ENCODE measurements around the gene IFT43. TPM values are rescaled to one million over a fixed set of nuclear protein-coding genes. Genes with fewer than 3 reads are reported as not detected.

Gene IFT43
- total RNA-seq, 1 experiment from 2014 or later, result 20.0 TPM

DNA sequence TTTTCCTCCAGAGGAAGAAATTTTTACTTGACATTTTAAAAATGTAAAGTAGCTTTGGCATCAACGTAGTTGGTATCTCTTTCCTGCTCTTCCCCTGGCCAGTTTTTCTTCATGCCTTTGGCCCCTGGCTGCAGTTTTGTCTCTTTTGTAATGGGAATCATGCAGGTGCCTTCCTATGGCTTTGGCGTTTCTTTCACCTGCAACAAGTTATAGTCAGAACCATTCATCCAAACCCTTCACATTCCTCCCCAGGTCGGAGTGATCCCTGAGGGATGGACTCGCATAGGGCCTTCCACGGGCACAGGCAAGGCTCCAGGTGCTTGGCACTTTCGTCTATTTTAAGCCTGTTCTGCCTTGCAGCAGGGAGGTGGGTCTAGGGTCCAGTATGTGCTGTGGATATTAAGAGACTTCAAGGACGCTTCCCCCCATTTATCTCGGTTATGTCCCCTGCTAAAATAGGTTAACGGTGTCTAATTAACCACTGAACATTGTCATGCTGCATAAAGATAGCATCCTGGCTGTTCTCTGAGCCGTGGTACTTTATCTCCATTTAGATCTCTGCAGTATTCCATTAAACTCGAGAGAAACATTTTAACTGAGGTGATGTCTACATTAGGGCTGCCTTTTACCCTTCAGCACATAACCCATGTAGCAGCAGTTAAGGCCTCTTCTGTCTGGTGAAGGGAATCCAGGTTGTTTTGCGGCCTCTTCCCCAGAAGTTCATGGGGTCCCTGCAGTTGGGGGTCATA lies 66.3 kb downstream of the IFT43 start:
- no peaks in the 10 kb centered on the region for H3K4me1 ChIP-seq (ENCODE audit: control insufficient read depth, insufficient read depth, low read length)
- no peaks in the 10 kb centered on the region for H3K36me3 ChIP-seq (ENCODE audit: control insufficient read depth, insufficient read depth, low read length)
- no peaks in the 10 kb centered on the region for H3K9me3 ChIP-seq (ENCODE audit: control insufficient read depth, insufficient read depth, low read depth, low read length)
- H3K27ac ChIP-seq (ENCODE audit: low read length), result no peak overlapping the region
- H3K27me3 ChIP-seq (ENCODE audit: control insufficient read depth, insufficient read depth, low read length), result no peaks in the 10 kb centered on the region
- ATAC-seq, result no peak
- intact Hi-C loops (cut with micrococcal nuclease; ENCODE audit: unreplicated experiment), result loop anchor here (5.0 to 10.0 kb wide), 3 partner anchors 303 to 595 kb away; no protein-coding TSS in a partner anchor
- no peak overlapping the region for H3K4me3 ChIP-seq (ENCODE audit: low read depth in 2 of 2, low read length in 2 of 2)
- ChIA-PET POLR2A (no interaction called here), CTCF (interaction anchor here (1.0 to 1.4 kb wide), 2 partner anchors 159 to 301 kb away, joined by 3 to 7 read pairs; no protein-coding TSS in a partner anchor)
- BruUV-seq (replicated peaks), result no TSS peak
- TF ChIP-seq, protein P1, sequence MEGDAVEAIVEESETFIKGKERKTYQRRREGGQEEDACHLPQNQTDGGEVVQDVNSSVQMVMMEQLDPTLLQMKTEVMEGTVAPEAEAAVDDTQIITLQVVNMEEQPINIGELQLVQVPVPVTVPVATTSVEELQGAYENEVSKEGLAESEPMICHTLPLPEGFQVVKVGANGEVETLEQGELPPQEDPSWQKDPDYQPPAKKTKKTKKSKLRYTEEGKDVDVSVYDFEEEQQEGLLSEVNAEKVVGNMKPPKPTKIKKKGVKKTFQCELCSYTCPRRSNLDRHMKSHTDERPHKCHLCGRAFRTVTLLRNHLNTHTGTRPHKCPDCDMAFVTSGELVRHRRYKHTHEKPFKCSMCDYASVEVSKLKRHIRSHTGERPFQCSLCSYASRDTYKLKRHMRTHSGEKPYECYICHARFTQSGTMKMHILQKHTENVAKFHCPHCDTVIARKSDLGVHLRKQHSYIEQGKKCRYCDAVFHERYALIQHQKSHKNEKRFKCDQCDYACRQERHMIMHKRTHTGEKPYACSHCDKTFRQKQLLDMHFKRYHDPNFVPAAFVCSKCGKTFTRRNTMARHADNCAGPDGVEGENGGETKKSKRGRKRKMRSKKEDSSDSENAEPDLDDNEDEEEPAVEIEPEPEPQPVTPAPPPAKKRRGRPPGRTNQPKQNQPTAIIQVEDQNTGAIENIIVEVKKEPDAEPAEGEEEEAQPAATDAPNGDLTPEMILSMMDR (IDR thresholded peaks at IDR 0.05), result no peak
- no peak for TF ChIP-seq POLR2AphosphoS5 (IDR thresholded peaks at IDR 0.05; ENCODE audit: low read depth, low read length)
- TF ChIP-seq, protein P2, sequence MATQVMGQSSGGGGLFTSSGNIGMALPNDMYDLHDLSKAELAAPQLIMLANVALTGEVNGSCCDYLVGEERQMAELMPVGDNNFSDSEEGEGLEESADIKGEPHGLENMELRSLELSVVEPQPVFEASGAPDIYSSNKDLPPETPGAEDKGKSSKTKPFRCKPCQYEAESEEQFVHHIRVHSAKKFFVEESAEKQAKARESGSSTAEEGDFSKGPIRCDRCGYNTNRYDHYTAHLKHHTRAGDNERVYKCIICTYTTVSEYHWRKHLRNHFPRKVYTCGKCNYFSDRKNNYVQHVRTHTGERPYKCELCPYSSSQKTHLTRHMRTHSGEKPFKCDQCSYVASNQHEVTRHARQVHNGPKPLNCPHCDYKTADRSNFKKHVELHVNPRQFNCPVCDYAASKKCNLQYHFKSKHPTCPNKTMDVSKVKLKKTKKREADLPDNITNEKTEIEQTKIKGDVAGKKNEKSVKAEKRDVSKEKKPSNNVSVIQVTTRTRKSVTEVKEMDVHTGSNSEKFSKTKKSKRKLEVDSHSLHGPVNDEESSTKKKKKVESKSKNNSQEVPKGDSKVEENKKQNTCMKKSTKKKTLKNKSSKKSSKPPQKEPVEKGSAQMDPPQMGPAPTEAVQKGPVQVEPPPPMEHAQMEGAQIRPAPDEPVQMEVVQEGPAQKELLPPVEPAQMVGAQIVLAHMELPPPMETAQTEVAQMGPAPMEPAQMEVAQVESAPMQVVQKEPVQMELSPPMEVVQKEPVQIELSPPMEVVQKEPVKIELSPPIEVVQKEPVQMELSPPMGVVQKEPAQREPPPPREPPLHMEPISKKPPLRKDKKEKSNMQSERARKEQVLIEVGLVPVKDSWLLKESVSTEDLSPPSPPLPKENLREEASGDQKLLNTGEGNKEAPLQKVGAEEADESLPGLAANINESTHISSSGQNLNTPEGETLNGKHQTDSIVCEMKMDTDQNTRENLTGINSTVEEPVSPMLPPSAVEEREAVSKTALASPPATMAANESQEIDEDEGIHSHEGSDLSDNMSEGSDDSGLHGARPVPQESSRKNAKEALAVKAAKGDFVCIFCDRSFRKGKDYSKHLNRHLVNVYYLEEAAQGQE (IDR thresholded peaks at IDR 0.05; ENCODE audit: insufficient read depth in 1 of 2, low read depth in 2 of 2, low read length in 1 of 2), result no peak
- no peak for TF ChIP-seq SIN3A (IDR thresholded peaks at IDR 0.05; ENCODE audit: borderline replicate concordance, insufficient read depth, low read depth, low read length)
- no peak for TF ChIP-seq TCF7L2 (IDR thresholded peaks at IDR 0.05; ENCODE audit: low read depth, low read length)
- no peak for DNase-seq (ENCODE audit: low read depth, low spot score)
- in situ Hi-C loops (cut with HindIII; ENCODE audit: low pct_unique_long_range_greater_than_20kb, low sequenced_read_pairs), result no loop called here

DNA sequence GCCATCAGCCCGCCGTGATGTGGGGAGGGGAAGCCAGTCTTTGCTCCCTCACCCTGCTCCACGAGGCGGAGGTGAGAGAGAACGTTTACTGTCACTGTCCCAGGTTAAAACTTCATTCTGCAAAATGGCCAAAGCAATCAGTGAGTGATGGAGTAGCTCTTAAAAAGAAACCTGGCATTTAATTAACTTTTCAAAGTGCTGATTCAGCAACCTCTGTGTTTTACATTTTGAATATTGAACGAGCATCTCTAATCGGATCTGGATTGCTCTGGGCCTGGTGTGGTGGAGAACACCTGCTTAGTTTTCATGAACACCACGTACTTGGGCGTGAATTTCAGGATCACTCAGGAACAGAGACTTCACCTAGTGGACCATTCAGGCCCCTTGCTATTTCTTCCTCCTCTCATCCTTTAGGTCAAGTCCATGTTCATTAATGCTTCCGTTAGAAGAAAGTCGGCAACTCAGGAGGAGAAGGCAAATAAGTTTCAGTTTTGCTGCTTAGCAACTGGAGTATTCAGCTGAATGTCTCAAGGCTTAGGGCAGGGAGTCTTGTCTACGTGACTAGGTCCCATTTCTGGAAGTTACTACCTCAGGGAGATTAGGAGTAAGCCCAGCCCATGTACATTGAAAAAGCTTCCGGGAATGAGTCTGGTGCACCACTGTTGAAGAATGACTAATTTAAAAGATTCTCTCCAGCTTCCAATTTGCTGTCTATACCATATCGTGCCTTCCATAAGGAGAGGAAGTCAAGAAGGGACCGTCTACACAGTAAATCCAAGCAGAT lies 68.2 kb downstream of the IFT43 start:
- Histone ChIP-seq H3K27me3 (ENCODE audit: control insufficient read depth, insufficient read depth, low read length) (no peaks in the 10 kb centered on the region), H3K36me3 (ENCODE audit: control insufficient read depth, insufficient read depth, low read length) (no peaks in the 10 kb centered on the region), H3K4me1 (ENCODE audit: control insufficient read depth, insufficient read depth, low read length) (no peaks in the 10 kb centered on the region), H3K27ac (ENCODE audit: low read length) (no peak overlapping the region), H3K9me3 (ENCODE audit: control insufficient read depth, insufficient read depth, low read depth, low read length) (no peaks in the 10 kb centered on the region), H3K4me3 (ENCODE audit: low read depth in 2 of 2, low read length in 2 of 2) (no peak overlapping the region)
- in situ Hi-C loops (cut with HindIII; ENCODE audit: low pct_unique_long_range_greater_than_20kb, low sequenced_read_pairs) (no loop called here), intact Hi-C loops (cut with micrococcal nuclease; ENCODE audit: unreplicated experiment) (loop anchor here (5.0 to 10.0 kb wide), 3 partner anchors 301 to 594 kb away; no protein-coding TSS in a partner anchor)
- TF ChIP-seq TCF7L2 (IDR thresholded peaks at IDR 0.05; ENCODE audit: low read depth, low read length), result no peak
- CTCF ChIA-PET, result interaction anchor here (0.5 kb wide), 1 partner anchor 1113 kb away, joined by 5 read pairs; no protein-coding TSS in a partner anchor
- POLR2A ChIA-PET, result no interaction called here
- ATAC-seq (no peak), DNase-seq (ENCODE audit: low read depth, low spot score) (no peak)
- BruUV-seq (replicated peaks), result no TSS peak

Measured in Panc1 (cell line).